Thyroid gland (tissue), 4 donors: ENCODE results near the gene ADAMTSL3. TPM values are rescaled to one million over a fixed set of nuclear protein-coding genes. Genes with fewer than 3 reads are reported as not detected.

Experiments
- DNase-seq, 2 donors: peaks; one replicate each; pipeline ENCODE4 v3.0.0-alpha.2; 2019
- H3K27ac ChIP-seq, 3 donors: fragments of 200-600 bp; sonication (generic); 1 replicate in 2 of 3; 2 replicates in 1 of 3; pipeline ENCODE4 v1.5.1; 2016 to 2019; ENCODE audit warnings: mild to moderate bottlenecking in 1 of 3, moderate library complexity in 1 of 3
- H3K27me3 ChIP-seq: fragments of 200-600 bp; sonication (generic); one replicate; pipeline ENCODE4 v1.5.1; 2019
- H3K36me3 ChIP-seq, 2 donors: fragments of 200-600 bp; sonication (generic); one replicate each; pipeline ENCODE4 v1.5.1; 2016 to 2019
- H3K4me1 ChIP-seq, 2 donors: fragments of 200-600 bp; sonication (generic); one replicate each; pipeline ENCODE4 v1.5.1; 2017 to 2019
- H3K4me3 ChIP-seq, 3 donors: fragments of 200-600 bp; sonication (generic); replicated peaks in 1 of 3; 1 replicate in 2 of 3; 2 replicates in 1 of 3; pipeline ENCODE4 v1.5.1; 2016; ENCODE audit warnings: mild to moderate bottlenecking in 1 of 3
- H3K9me3 ChIP-seq: fragments of 200-600 bp; sonication (generic); one replicate; pipeline ENCODE4 v1.5.1; 2017
- CTCF ChIP-seq, 6 experiments: fragments of 200-600 bp in 3 of 6; fragments of 450-650 bp in 3 of 6; sonication (generic) in 3 of 6; IDR thresholded peaks; one replicate each; pipeline ENCODE4 v1.5.1; 2016 to 2019; ENCODE audit warnings: antibody characterized with exemption in 6 of 6, mild to moderate bottlenecking in 2 of 6, inconsistent platforms in 1 of 6, moderate library complexity in 1 of 6
- POLR2A ChIP-seq, 2 donors: fragments of 450-650 bp; IDR thresholded peaks; one replicate each; pipeline ENCODE4 v1.6.1; 2017; ENCODE audit warnings: antibody characterized with exemption in 2 of 2, mild to moderate bottlenecking in 2 of 2, moderate library complexity in 1 of 2
- WGBS, 2 donors: methylation state at CpG; one replicate each; pipeline ENCODE4 v1.1.5; 2017; 5-methylcytosine and 5-hydroxymethylcytosine counted together
- intact Hi-C: fragments of 100-400 bp; cut with DNase I; formaldehyde crosslinking; loops from one replicate; pipeline ENCODE4 v1.15.1; 2023
- total RNA-seq, 4 donors: library from RNA; depleted of rRNA; stranded (reverse); fragments of >200 nt; gene quantifications; one replicate each; pipeline ENCODE4 v1.2.3, GENCODE V29; 2016

ADAMTSL3 gene
- total RNA-seq, 4 donors from 2014 or later: 5.5 to 14.8 (median 6.5) TPM

- DNase-seq: no peak
- no peak overlapping the region for H3K4me3 ChIP-seq
- TF ChIP-seq CTCF (IDR thresholded peaks at IDR 0.05): no peak
- no peak for TF ChIP-seq POLR2A (IDR thresholded peaks at IDR 0.05)
- H3K27me3 ChIP-seq: no peaks in the 10 kb centered on the region
- no peaks in the 10 kb centered on the region for H3K36me3 ChIP-seq
- no peaks in the 10 kb centered on the region for H3K9me3 ChIP-seq
- no peak overlapping the region for H3K27ac ChIP-seq
- intact Hi-C loops: no loop called here
- 93 to 94% methylated on average over 12 of the region's 12 CpGs for WGBS, 2 donors
- H3K4me1 ChIP-seq: no peaks in the 10 kb centered on the region
Measured at GRCh38 chr15:83970295-83970890, 316.5 kb downstream of the ADAMTSL3 start.

GRCh38 chr15:83971992-83972391, 318.1 kb downstream of the ADAMTSL3 start:
- intact Hi-C loops: no loop called here
- WGBS, 2 donors: 54 to 56% methylated on average over 3 of the region's 3 CpGs
- Histone ChIP-seq H3K27me3 (no peaks in the 10 kb centered on the region), H3K9me3 (no peaks in the 10 kb centered on the region), H3K27ac (no peak overlapping the region), H3K4me3 (no peak overlapping the region), H3K36me3 (no peaks in the 10 kb centered on the region), H3K4me1 (no peaks in the 10 kb centered on the region)
- no peak for DNase-seq
- TF ChIP-seq POLR2A (IDR thresholded peaks at IDR 0.05): no peak
- no peak for TF ChIP-seq CTCF (IDR thresholded peaks at IDR 0.05)

- 84 to 87% methylated on average over 3 of the region's 3 CpGs for WGBS, 2 donors
- Histone ChIP-seq H3K27me3 (no peaks in the 10 kb centered on the region), H3K36me3 (no peaks in the 10 kb centered on the region), H3K9me3 (no peaks in the 10 kb centered on the region), H3K27ac (no peak overlapping the region), H3K4me1 (no peaks in the 10 kb centered on the region), H3K4me3 (no peak overlapping the region)
- no peak for TF ChIP-seq POLR2A (IDR thresholded peaks at IDR 0.05)
- no peak for TF ChIP-seq CTCF (IDR thresholded peaks at IDR 0.05)
- intact Hi-C loops: no loop called here
- DNase-seq: no peak
Measured at GRCh38 chr15:83973816-83974215, 319.9 kb downstream of the ADAMTSL3 start.

GRCh38 chr15:83977992-83978391, 324.1 kb downstream of the ADAMTSL3 start:
- TF ChIP-seq CTCF (IDR thresholded peaks at IDR 0.05): no peak
- TF ChIP-seq POLR2A (IDR thresholded peaks at IDR 0.05): no peak
- no peaks in the 10 kb centered on the region for H3K36me3 ChIP-seq
- intact Hi-C loops: no loop called here
- no peaks in the 10 kb centered on the region for H3K27me3 ChIP-seq
- H3K4me3 ChIP-seq: no peak overlapping the region
- H3K4me1 ChIP-seq: no peaks in the 10 kb centered on the region
- no peaks in the 10 kb centered on the region for H3K9me3 ChIP-seq
- DNase-seq: no peak
- H3K27ac ChIP-seq: no peak overlapping the region

GRCh38 chr15:83978588-83978987, 324.7 kb downstream of the ADAMTSL3 start:
- intact Hi-C loops: no loop called here
- no peak for DNase-seq
- no peak overlapping the region for H3K27ac ChIP-seq
- H3K36me3 ChIP-seq: no peaks in the 10 kb centered on the region
- H3K9me3 ChIP-seq: no peaks in the 10 kb centered on the region
- no peaks in the 10 kb centered on the region for H3K4me1 ChIP-seq
- H3K27me3 ChIP-seq: no peaks in the 10 kb centered on the region
- H3K4me3 ChIP-seq: no peak overlapping the region
- TF ChIP-seq CTCF (IDR thresholded peaks at IDR 0.05) (no peak), POLR2A (IDR thresholded peaks at IDR 0.05) (no peak)
- 83 to 96% methylated on average over 3 of the region's 3 CpGs for WGBS, 2 donors
